Aorta (tissue), 5 donors: ENCODE results near the gene SSC4D. TPM values are rescaled to one million over a fixed set of nuclear protein-coding genes. Genes with fewer than 3 reads are reported as not detected.
A peak's percentile ranks its signal among the peaks of the same experiment; 100 is the strongest.
"Not testable (repeated sequence)": the region's sequence is repeated elsewhere in the genome, so short reads cannot be mapped to it uniquely, and the experiment has no call there.

Experiments used
- ATAC-seq: fragments of 200-7000 bp; cut with Tn5 transposase; one replicate; pipeline ENCODE4 v1.9.1; 2022; ENCODE audit warnings: moderate library complexity; ENCODE audit not compliant: low FRiP score
- DNase-seq, 2 donors: peaks; one replicate each; pipeline ENCODE4 v3.0.0-alpha.2; 2020
- H3K27ac ChIP-seq, 2 donors: one replicate each; pipeline ENCODE4 v1.5.1; 2013; ENCODE audit warnings: low read length in 2 of 2, mild to moderate bottlenecking in 2 of 2, moderate library complexity in 2 of 2, control low read depth in 1 of 2, inconsistent platforms in 1 of 2, low read depth in 1 of 2
- H3K27me3 ChIP-seq, 2 donors: one replicate each; pipeline ENCODE4 v1.6.1; 2013; ENCODE audit warnings: control low read depth in 1 of 2, low read length in 1 of 2, mild to moderate bottlenecking in 1 of 2, moderate library complexity in 1 of 2; ENCODE audit not compliant: insufficient read depth in 2 of 2, control insufficient read depth in 1 of 2
- H3K36me3 ChIP-seq, 2 donors: one replicate each; pipeline ENCODE4 v1.6.1; 2013; ENCODE audit warnings: control low read depth in 1 of 2, low read length in 1 of 2, mild to moderate bottlenecking in 1 of 2; ENCODE audit not compliant: insufficient read depth in 2 of 2, control insufficient read depth in 1 of 2
- H3K4me1 ChIP-seq, 2 donors: one replicate each; pipeline ENCODE4 v1.6.1; 2013; ENCODE audit warnings: low read length in 2 of 2, control low read depth in 1 of 2, mild to moderate bottlenecking in 1 of 2, moderate library complexity in 1 of 2; ENCODE audit not compliant: insufficient read depth in 2 of 2, control insufficient read depth in 1 of 2
- H3K4me3 ChIP-seq, 2 donors: one replicate each; pipeline ENCODE4 v1.5.1; 2013; ENCODE audit warnings: low read length in 2 of 2, control low read depth in 1 of 2, mild to moderate bottlenecking in 1 of 2
- H3K9me3 ChIP-seq: one replicate; pipeline ENCODE4 v1.6.1; 2013; ENCODE audit warnings: mild to moderate bottlenecking, low read length; ENCODE audit not compliant: control insufficient read depth
- WGBS, 2 donors: extraction: QIAGEN DNeasy Blood & Tissue Kit; methylation state at CpG; one replicate each; pipeline ENCODE4 v1.1.7; 2013; 5-methylcytosine and 5-hydroxymethylcytosine counted together
- intact Hi-C, 2 donors: fragments of 100-400 bp; cut with DNase I; formaldehyde crosslinking; loops; one replicate each; pipeline versions ENCODE4 v1.14.2 to v1.15.0; 2022
- polyA plus RNA-seq, 2 donors: library from polyadenylated mRNA; stranded (reverse); fragments of 200-250 nt; gene quantifications; one replicate each; pipeline ENCODE4 v1.2.3, GENCODE V29; 2013
- total RNA-seq, 2 donors: library from RNA; stranded (reverse); fragmentation: NEBNext Ultra II Directional; extraction: Animal tissue kit (Norgen Biotek cat#: 25700); gene quantifications; one replicate each; pipeline ENCODE4 v1.2.1, GENCODE V29; 2021
- donor health status: healthy with polysubstance abuse.
- donor health status: Bipolar disorder and iron deficiency.
- donor health status: DM: no; HTN: no; CAD: no.
- donor health status: DM: no; HTN: no; CAD: no.
- donor health status: DM: yes; HTN: yes; CAD: no.

Gene SSC4D
- total and polyA plus RNA-seq, 4 donors = 0.13 to 0.58 (median 0.33) TPM; not detected in 1

- no peaks in the 10 kb centered on the region for H3K4me1 ChIP-seq
- no peak overlapping the region for H3K27ac ChIP-seq
- H3K36me3 ChIP-seq = no peaks in the 10 kb centered on the region
- peak in 1 of 2 donors; percentile 25 for DNase-seq
- 95 to 97% methylated on average over 8 of the region's 8 CpGs for WGBS, 2 donors
- H3K27me3 ChIP-seq = no peaks in the 10 kb centered on the region
- no peaks in the 10 kb centered on the region for H3K9me3 ChIP-seq
- H3K4me3 ChIP-seq = no peak overlapping the region
- intact Hi-C loops = no loop called here
- no peak for ATAC-seq
Measured at GRCh38 chr7:76368190-76368589, 41.3 kb downstream of the SSC4D start.

GRCh38 chr7:76364198-76364584 is 45.3 kb downstream of the SSC4D start:
- Histone ChIP-seq H3K36me3 (no peaks in the 10 kb centered on the region), H3K27me3 (no peaks in the 10 kb centered on the region), H3K4me3 (no peak overlapping the region), H3K27ac (peak overlapping the region; percentile 31 to 96), H3K9me3 (no peaks in the 10 kb centered on the region), H3K4me1 (no peaks in the 10 kb centered on the region)
- DNase-seq (peak in 1 of 2 donors; percentile 67), ATAC-seq (no peak)
- WGBS, 2 donors = 72 to 77% methylated on average over 4 of the region's 4 CpGs
- intact Hi-C loops = no loop called here

- ATAC-seq, DNase-seq, H3K9me3 ChIP-seq, intact Hi-C loops, H3K36me3 ChIP-seq, H3K4me1 ChIP-seq, H3K4me3 ChIP-seq, H3K27me3 ChIP-seq, H3K27ac ChIP-seq: not testable (repeated sequence)
- 92 to 94% methylated on average over 3 of the region's 3 CpGs for WGBS, 2 donors
Measured at GRCh38 chr7:76363754-76364153, 45.7 kb downstream of the SSC4D start.

- 82 to 83% methylated on average over 17 of the region's 17 CpGs for WGBS, 2 donors
- Histone ChIP-seq H3K36me3 (no peaks in the 10 kb centered on the region), H3K27ac (peak overlapping the region in 1 of 2 donors; percentile 75), H3K9me3 (no peaks in the 10 kb centered on the region), H3K4me3 (no peak overlapping the region), H3K4me1 (peaks cover 0 to 2% of the 10 kb centered on the region in 2 donors), H3K27me3 (no peaks in the 10 kb centered on the region)
- ATAC-seq (no peak), DNase-seq (no peak)
- intact Hi-C loops = loop anchor here (2.0 to 5.0 kb wide), 3 partner anchors 33 to 41 kb away; no protein-coding TSS in a partner anchor
Measured at GRCh38 chr7:76359978-76360638, 49.4 kb downstream of the SSC4D start.

GRCh38 chr7:76359111-76359977 is 50.2 kb downstream of the SSC4D start:
- 0 to 1% methylated on average over 37 to 41 of the region's 41 CpGs for WGBS, 2 donors
- intact Hi-C loops = loop anchor here (2.0 to 5.0 kb wide), 3 partner anchors 33 to 41 kb away; no protein-coding TSS in a partner anchor

GRCh38 chr7:76358481-76359110 is 50.9 kb downstream of the SSC4D start, which contains the start of gene YWHAG:
TSS of gene YWHAG (minus strand) at chr7:76358991. CDS start at chr7:76358808, 183 bp downstream.
- ATAC-seq = peak; percentile 97
- 0 to 1% methylated on average over 45 to 80 of the region's 80 CpGs for WGBS, 2 donors
- Histone ChIP-seq H3K4me3 (peak within 1 kb of the TSS; percentile 92 to 93), H3K36me3 (no peaks in the 10 kb centered on the region), H3K9me3 (no peaks in the 10 kb centered on the region), H3K27me3 (no peaks in the 10 kb centered on the region), H3K27ac (peak within 1 kb of the TSS; percentile 79 to 81), H3K4me1 (peaks cover 0 to 2% of the 10 kb centered on the region in 2 donors)
- intact Hi-C loops = loop anchor here (2.0 to 5.0 kb wide), 3 partner anchors 34 to 40 kb away; no protein-coding TSS in a partner anchor
- peak; percentile 93 to 96 for DNase-seq

More at GRCh38 chr7:76359111-76359977, 50.2 kb downstream of the SSC4D start:
- peak overlapping the region in 1 of 2 donors; percentile 81 for H3K27ac ChIP-seq
- ATAC-seq (peak; percentile 98), DNase-seq (peak; percentile 98 to 99)
- H3K4me3 ChIP-seq = peak overlapping the region; percentile 48 to 60
- no peaks in the 10 kb centered on the region for H3K36me3 ChIP-seq
- no peaks in the 10 kb centered on the region for H3K27me3 ChIP-seq
- H3K4me1 ChIP-seq = peaks cover 0 to 2% of the 10 kb centered on the region in 2 donors
- H3K9me3 ChIP-seq = no peaks in the 10 kb centered on the region

GRCh38 chr7:76358011-76358480 is 51.5 kb downstream of the SSC4D start:
- peak; percentile 87 to 89 for DNase-seq
- no peaks in the 10 kb centered on the region for H3K27me3 ChIP-seq
- peak overlapping the region; percentile 92 to 93 for H3K4me3 ChIP-seq
- intact Hi-C loops = loop anchor here (2.0 to 5.0 kb wide), 3 partner anchors 35 to 39 kb away; no protein-coding TSS in a partner anchor
- H3K27ac ChIP-seq = peak overlapping the region; percentile 74 to 79
- 0 to 1% methylated on average over 22 to 27 of the region's 27 CpGs for WGBS, 2 donors
- no peaks in the 10 kb centered on the region for H3K36me3 ChIP-seq
- ATAC-seq = peak; percentile 34
- no peaks in the 10 kb centered on the region for H3K9me3 ChIP-seq
- peaks cover 0 to 2% of the 10 kb centered on the region in 2 donors for H3K4me1 ChIP-seq

- intact Hi-C loops = loop anchor here (2.0 to 5.0 kb wide), 3 partner anchors 35 to 39 kb away; no protein-coding TSS in a partner anchor
- WGBS, 2 donors = 4% methylated on average over 10 of the region's 10 CpGs
- ATAC-seq = no peak
- H3K36me3 ChIP-seq = no peaks in the 10 kb centered on the region
- no peaks in the 10 kb centered on the region for H3K27me3 ChIP-seq
- no peak for DNase-seq
- peak overlapping the region in 1 of 2 donors; percentile 79 for H3K27ac ChIP-seq
- peak overlapping the region; percentile 92 to 93 for H3K4me3 ChIP-seq
- H3K4me1 ChIP-seq = peaks cover 0 to 2% of the 10 kb centered on the region in 2 donors
- H3K9me3 ChIP-seq = no peaks in the 10 kb centered on the region
Measured at GRCh38 chr7:76357475-76358010, 52.0 kb downstream of the SSC4D start.
